H9 (cell line): ENCODE results near the gene MYO5B. TPM values are rescaled to one million over a fixed set of nuclear protein-coding genes. Genes with fewer than 3 reads are reported as not detected.

Experiments used
- DNase-seq: peaks from one replicate; pipeline ENCODE4 v3.0.0-alpha.2; 2017
- H2AFZ ChIP-seq: one replicate; pipeline ENCODE4 v1.6.1; 2013; ENCODE audit warnings: mild to moderate bottlenecking, low read length, control low read depth, moderate library complexity
- H2AK5ac ChIP-seq: 2 replicates; pipeline ENCODE4 v1.6.1; 2013; ENCODE audit warnings: low read length, control low read depth, mixed read lengths; ENCODE audit not compliant: insufficient read length
- H2BK120ac ChIP-seq: one replicate; pipeline ENCODE4 v1.6.1; 2013; ENCODE audit warnings: low read depth, mild to moderate bottlenecking, low read length, control low read depth, inconsistent platforms; ENCODE audit not compliant: poor library complexity, severe bottlenecking
- H2BK12ac ChIP-seq: 2 replicates; pipeline ENCODE4 v1.6.1; 2013; ENCODE audit warnings: low read length, control low read depth, mixed read lengths, low read depth; ENCODE audit not compliant: insufficient read length
- H2BK15ac ChIP-seq: 2 replicates; pipeline ENCODE4 v1.6.1; 2013; ENCODE audit warnings: low read depth, low read length, control low read depth
- H2BK20ac ChIP-seq: one replicate; pipeline ENCODE4 v1.6.1; 2013; ENCODE audit warnings: low read depth, mild to moderate bottlenecking, low read length, control low read depth, inconsistent platforms; ENCODE audit not compliant: poor library complexity, severe bottlenecking
- H2BK5ac ChIP-seq: 2 replicates; pipeline ENCODE4 v1.6.1; 2013; ENCODE audit warnings: low read length, control low read depth, mixed read lengths; ENCODE audit not compliant: insufficient read length
- H3K14ac ChIP-seq: 2 replicates; pipeline ENCODE4 v1.6.1; 2013; ENCODE audit warnings: low read length, control low read depth; ENCODE audit not compliant: insufficient read depth
- H3K18ac ChIP-seq: 2 replicates; pipeline ENCODE4 v1.6.1; 2013; ENCODE audit warnings: low read depth, mild to moderate bottlenecking, mixed read lengths, low read length, control low read depth; ENCODE audit not compliant: insufficient read length
- H3K23ac ChIP-seq: 2 replicates; pipeline ENCODE4 v1.6.1; 2013; ENCODE audit warnings: low read length, control low read depth, mixed read lengths, low read depth; ENCODE audit not compliant: insufficient read length
- H3K23me2 ChIP-seq: 2 replicates; pipeline ENCODE4 v1.6.1; 2013; ENCODE audit warnings: low read depth, mild to moderate bottlenecking, mixed read lengths, low read length, control low read depth; ENCODE audit not compliant: insufficient read length, poor library complexity, severe bottlenecking
- H3K27ac ChIP-seq: 2 replicates; pipeline ENCODE4 v1.5.1; 2013; ENCODE audit warnings: low read length, control low read depth, mixed read lengths, low read depth; ENCODE audit not compliant: insufficient read length
- H3K27me3 ChIP-seq: 2 replicates; pipeline ENCODE4 v1.6.1; 2013; ENCODE audit warnings: low read length, control low read depth, inconsistent platforms; ENCODE audit not compliant: insufficient read depth
- H3K4ac ChIP-seq: 2 replicates; pipeline ENCODE4 v1.6.1; 2013; ENCODE audit warnings: low read depth, mild to moderate bottlenecking, control low read depth, inconsistent platforms, low read length, moderate library complexity
- H3K4me1 ChIP-seq: 2 replicates; pipeline ENCODE4 v1.6.1; 2013; ENCODE audit warnings: low read length, control low read depth, inconsistent platforms; ENCODE audit not compliant: insufficient read depth
- H3K4me2 ChIP-seq: 2 replicates; pipeline ENCODE4 v1.6.1; 2013; ENCODE audit warnings: low read length, control low read depth, mixed read lengths; ENCODE audit not compliant: insufficient read length, insufficient read depth
- H3K56ac ChIP-seq: 2 replicates; pipeline ENCODE4 v1.6.1; 2013; ENCODE audit warnings: low read depth, mild to moderate bottlenecking, mixed read lengths, low read length, control low read depth; ENCODE audit not compliant: insufficient read length
- H3K79me1 ChIP-seq: 2 replicates; pipeline ENCODE4 v1.6.1; 2013; ENCODE audit warnings: low read depth, mild to moderate bottlenecking, moderate library complexity, low read length, control low read depth, inconsistent platforms; ENCODE audit not compliant: insufficient read depth, poor library complexity, severe bottlenecking
- H3K79me2 ChIP-seq: 2 replicates; pipeline ENCODE4 v1.6.1; 2013; ENCODE audit warnings: low read length, control low read depth, inconsistent platforms; ENCODE audit not compliant: insufficient read depth
- H3K9ac ChIP-seq: 2 replicates; pipeline ENCODE4 v1.6.1; 2013; ENCODE audit warnings: low read length, control low read depth, mixed read lengths; ENCODE audit not compliant: insufficient read length; ENCODE audit errors: extremely low read depth
- H3K9me3 ChIP-seq: one replicate; pipeline ENCODE4 v1.6.1; 2013; ENCODE audit warnings: low read depth, low read length, inconsistent platforms; ENCODE audit not compliant: control insufficient read depth
- H3T11ph ChIP-seq: one replicate; pipeline ENCODE4 v1.6.1; 2013; ENCODE audit warnings: mild to moderate bottlenecking, low read length, control low read depth, inconsistent platforms
- H4K20me1 ChIP-seq: one replicate; pipeline ENCODE4 v1.6.1; 2013; ENCODE audit not compliant: control insufficient read depth, insufficient read length, insufficient read depth
- H4K5ac ChIP-seq: 2 replicates; pipeline ENCODE4 v1.6.1; 2013; ENCODE audit warnings: low read depth, mild to moderate bottlenecking, mixed read lengths, low read length, control low read depth; ENCODE audit not compliant: insufficient read length
- H4K8ac ChIP-seq: replicated peaks from 2 replicates; pipeline ENCODE4 v1.6.1; 2013; ENCODE audit warnings: low read length, control low read depth, mixed read lengths, low read depth; ENCODE audit not compliant: insufficient read length
- H4K91ac ChIP-seq: 2 replicates; pipeline ENCODE4 v1.6.1; 2013; ENCODE audit warnings: low read depth, mild to moderate bottlenecking, moderate library complexity, mixed read lengths, low read length, control low read depth; ENCODE audit not compliant: insufficient read length
- H3K27ac Mint-ChIP-seq, 3 experiments: 2 replicates in 2 of 3; 3 replicates in 1 of 3; pipeline ENCODE4 v1.8.0; 2020 to 2021; ENCODE audit warnings: mixed read lengths in 3 of 3, mild to moderate bottlenecking in 1 of 3, moderate library complexity in 1 of 3
- H3K27me3 Mint-ChIP-seq: 2 replicates; pipeline ENCODE4 v1.8.0; 2021; ENCODE audit warnings: low read depth, mild to moderate bottlenecking, moderate library complexity, mixed read lengths
- H3K36me3 Mint-ChIP-seq, 3 experiments: 2 replicates in 2 of 3; 3 replicates in 1 of 3; pipeline ENCODE4 v1.8.0; 2020 to 2021; ENCODE audit warnings: low read depth in 3 of 3, mixed read lengths in 3 of 3; ENCODE audit not compliant: insufficient read depth in 1 of 3
- H3K4me1 Mint-ChIP-seq, 2 experiments: 2 replicates each; pipeline ENCODE4 v1.8.0; 2020; ENCODE audit warnings: mixed read lengths in 2 of 2
- H3K4me3 Mint-ChIP-seq, 2 experiments: 2 replicates in 1 of 2; 3 replicates in 1 of 2; pipeline ENCODE4 v1.8.0; 2020 to 2021; ENCODE audit warnings: mild to moderate bottlenecking in 2 of 2, mixed read lengths in 2 of 2, moderate library complexity in 1 of 2
- H3K9me3 Mint-ChIP-seq, 2 experiments: 2 replicates in 1 of 2; 3 replicates in 1 of 2; pipeline ENCODE4 v1.8.0; 2020; ENCODE audit warnings: mild to moderate bottlenecking in 2 of 2, mixed read lengths in 2 of 2, moderate library complexity in 1 of 2
- WGBS: extraction: QIAGEN DNeasy Blood & Tissue Kit; methylation state at CpG from one replicate; pipeline ENCODE4 v1.1.7; 2013; ENCODE audit warnings: missing lambda C conversion rate, low lambda C conversion rate, mixed read lengths; ENCODE audit not compliant: insufficient read length; ENCODE audit errors: extremely low coverage; 5-methylcytosine and 5-hydroxymethylcytosine counted together
- total RNA-seq: library from RNA; stranded (reverse); gene quantifications from 2 replicates; pipeline ENCODE4 v1.2.1, GENCODE V29; 2021
- TF ChIP-seq, protein P1 (sequence below): fragments of 200-600 bp; sonication (generic); conservative IDR thresholded peaks from 3 replicates; pipeline ENCODE4 v1.8.0; 2021; ENCODE audit warnings: antibody characterized with exemption, mild to moderate bottlenecking

The MYO5B gene
- total RNA-seq, 1 experiment from 2014 or later = 9.3 TPM

DNA sequence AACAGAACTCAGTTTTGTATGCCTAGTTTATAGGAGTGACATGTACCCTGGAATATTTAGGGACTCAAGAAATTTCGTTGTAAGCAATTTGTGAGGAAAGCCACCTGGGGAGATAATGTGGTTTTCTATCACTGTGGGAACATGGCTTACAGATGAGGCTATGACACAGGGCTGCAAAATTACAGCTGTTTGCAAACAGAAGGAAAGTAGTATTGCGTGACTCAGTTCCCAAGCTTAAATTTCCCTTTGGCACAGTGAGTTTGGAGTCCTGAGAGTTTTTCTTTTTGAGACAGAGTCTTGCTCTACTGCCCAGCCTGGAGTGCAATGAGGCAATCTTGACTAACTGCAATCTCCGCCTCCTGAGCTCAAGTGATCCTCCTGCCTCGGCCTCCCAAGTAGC is 149.8 kb downstream of the MYO5B start:
- Histone ChIP-seq H2AK5ac (no peak overlapping the region), H3K18ac (no peak overlapping the region), H3K9ac (no peak overlapping the region), H3K23me2 (no peaks in the 10 kb centered on the region), H3K23ac (no peak overlapping the region), H3K9me3 (no peaks in the 10 kb centered on the region), H4K5ac (no peak overlapping the region), H3K27ac (no peak overlapping the region), H2BK20ac (no peak overlapping the region), H4K91ac (no peak overlapping the region), H3K27me3 (no peaks in the 10 kb centered on the region), H3K79me1 (no peaks in the 10 kb centered on the region), H4K20me1 (no peaks in the 10 kb centered on the region), H4K8ac (no peak overlapping the region), H3K14ac (no peak overlapping the region), H3K4me2 (no peak overlapping the region), H2AFZ (no peak overlapping the region), H3K4ac (no peak overlapping the region), H3T11ph (no peak overlapping the region), H2BK120ac (no peak overlapping the region), H2BK12ac (no peak overlapping the region), H2BK5ac (no peak overlapping the region), H2BK15ac (no peak overlapping the region), H3K79me2 (no peaks in the 10 kb centered on the region), H3K56ac (no peak overlapping the region), H3K4me1 (no peaks in the 10 kb centered on the region)
- Mint-ChIP-seq H3K9me3 (no peaks in the 10 kb centered on the region), H3K27ac (no peak overlapping the region), H3K36me3 (no peaks in the 10 kb centered on the region), H3K27me3 (no peaks in the 10 kb centered on the region), H3K4me3 (no peak overlapping the region), H3K4me1 (peaks cover 0 to 19% of the 10 kb centered on the region in 2 experiments; a peak in 3 of 4 replicates)
- TF ChIP-seq, protein P1, sequence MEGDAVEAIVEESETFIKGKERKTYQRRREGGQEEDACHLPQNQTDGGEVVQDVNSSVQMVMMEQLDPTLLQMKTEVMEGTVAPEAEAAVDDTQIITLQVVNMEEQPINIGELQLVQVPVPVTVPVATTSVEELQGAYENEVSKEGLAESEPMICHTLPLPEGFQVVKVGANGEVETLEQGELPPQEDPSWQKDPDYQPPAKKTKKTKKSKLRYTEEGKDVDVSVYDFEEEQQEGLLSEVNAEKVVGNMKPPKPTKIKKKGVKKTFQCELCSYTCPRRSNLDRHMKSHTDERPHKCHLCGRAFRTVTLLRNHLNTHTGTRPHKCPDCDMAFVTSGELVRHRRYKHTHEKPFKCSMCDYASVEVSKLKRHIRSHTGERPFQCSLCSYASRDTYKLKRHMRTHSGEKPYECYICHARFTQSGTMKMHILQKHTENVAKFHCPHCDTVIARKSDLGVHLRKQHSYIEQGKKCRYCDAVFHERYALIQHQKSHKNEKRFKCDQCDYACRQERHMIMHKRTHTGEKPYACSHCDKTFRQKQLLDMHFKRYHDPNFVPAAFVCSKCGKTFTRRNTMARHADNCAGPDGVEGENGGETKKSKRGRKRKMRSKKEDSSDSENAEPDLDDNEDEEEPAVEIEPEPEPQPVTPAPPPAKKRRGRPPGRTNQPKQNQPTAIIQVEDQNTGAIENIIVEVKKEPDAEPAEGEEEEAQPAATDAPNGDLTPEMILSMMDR = no peak
- no peak for DNase-seq
- no CpG with 5 or more reads among the region's 4 CpGs for WGBS
